ENCODE measurements around the gene ACTG1. TPM values are rescaled to one million over a fixed set of nuclear protein-coding genes. Genes with fewer than 3 reads are reported as not detected.
A peak's percentile ranks its signal among the peaks of the same experiment; 100 is the strongest.

Gene ACTG1
- total and polyA plus RNA-seq, 9 of the 15 experiments (the other 6 are each of a cell fraction or from before 2014, with no cell fraction given) = 224 to 1,775 (median 568) TPM

DNA sequence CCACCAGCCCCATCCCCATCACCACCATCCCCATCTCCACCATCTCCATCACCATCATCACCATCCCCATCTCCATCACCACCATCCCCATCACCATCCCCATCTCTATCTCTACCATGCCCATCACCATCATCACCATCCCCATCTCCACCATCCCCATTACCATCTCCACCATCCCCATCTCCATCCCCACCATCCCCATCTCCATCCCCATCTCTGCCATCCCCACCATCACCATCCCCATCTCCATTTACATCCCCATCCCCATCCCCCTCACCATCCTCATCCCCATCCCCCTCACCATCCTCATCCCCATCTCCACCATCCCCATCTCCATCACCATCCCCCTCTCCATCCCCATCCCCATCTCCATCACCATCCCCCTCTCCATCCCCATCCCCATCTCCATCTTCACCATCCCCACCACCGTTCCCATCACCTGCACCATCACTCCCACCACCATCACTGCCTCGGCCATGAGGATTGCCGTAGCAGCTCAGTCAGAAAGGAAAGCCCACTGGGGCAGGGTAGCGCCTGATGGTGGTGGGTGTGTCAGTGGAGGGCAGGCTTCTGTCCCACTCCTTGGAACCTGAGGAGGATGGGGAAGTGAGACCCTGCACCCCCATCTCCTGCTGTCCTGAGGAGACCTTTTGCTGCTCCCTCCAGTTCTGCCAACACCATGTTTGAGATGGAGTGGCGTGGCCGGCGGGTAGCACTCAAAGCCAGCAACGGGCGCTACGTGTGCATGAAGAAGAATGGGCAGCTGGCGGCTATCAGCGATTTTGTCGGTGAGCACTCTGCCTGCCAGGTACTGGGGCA, 23.1 kb upstream of the ACTG1 start:
- BruUV-seq (replicated peaks) = no TSS peak
- Histone ChIP-seq H3K27ac (ENCODE audit: extremely low read depth, low read depth, low read length) (no peak overlapping the region), H3K9me1 (ENCODE audit: control insufficient read depth, insufficient read depth, low read length) (peaks cover 4% of the 10 kb centered on the region), H3K27me3 (ENCODE audit: control insufficient read depth in 2 of 2, insufficient read depth in 2 of 2, low read length in 2 of 2) (no peaks in the 10 kb centered on the region), H3K4me2 (ENCODE audit: insufficient read depth, low read length) (no peak overlapping the region), H3K79me2 (ENCODE audit: control insufficient read depth, insufficient read depth, low read length) (no peaks in the 10 kb centered on the region), H3K4me1 (replicated peaks in 1 of 2; ENCODE audit: control insufficient read depth in 2 of 2, insufficient read depth in 2 of 2, low read length in 2 of 2) (peaks cover 0 to 57% of the 10 kb centered on the region in 2 experiments; a peak in 2 of 5 replicates), H4K20me1 (replicated peaks; ENCODE audit: control insufficient read depth, insufficient read depth, low read length) (peaks cover 13% of the 10 kb centered on the region; the same call in 1 of the 2 replicates), H3K9ac (ENCODE audit: insufficient read depth in 1 of 2, low read depth in 2 of 2, low read length in 2 of 2) (peak overlapping the region in 1 of 2 experiments; percentile 5; a peak in 1 of 4 replicates), H3K9me3 (replicated peaks; ENCODE audit: control insufficient read depth, insufficient read depth, low read depth, low read length) (0 out of 2 replicates have a peak, but pooled peaks cover 2% of the 10 kb centered on the region), H3K4me3 (no peak overlapping the region), H3K36me3 (ENCODE audit: control insufficient read depth, insufficient read depth, low read length) (peaks cover 23% of the 10 kb centered on the region; the same call in 1 of the 3 replicates), H2AFZ (ENCODE audit: low read depth, low read length) (no peak overlapping the region)
- ChIA-PET POLR2A (interaction anchor here (1.0 to 4.0 kb wide), 4 partner anchors 16 to 51 kb away, joined by 3 to 26 read pairs (median 4); partner anchors contain the start of gene FAAP100), CTCF (ENCODE audit: low intra/inter-chr PET ratio) (no interaction called here)
- DNase-seq (ENCODE audit: extremely low read depth in 1 of 4, low spot score in 3 of 4) (no peak), ATAC-seq (no peak), FAIRE-seq (no peak)
- intact Hi-C loops (cut with micrococcal nuclease) (no loop called here), in situ Hi-C loops (cut with MboI) (no loop called here)
- WGBS (ENCODE audit: insufficient coverage, low coverage, missing lambda C conversion rate) = 48% methylated on average over 13 of the region's 13 CpGs
- TF ChIP-seq POLR2G (IDR thresholded peaks at IDR 0.05; ENCODE audit: low read depth, low read length) (peak; percentile 36; the same call in 1 of the 2 replicates), POLR2A (conservative IDR thresholded peaks at IDR 0.05) (peak; percentile 61; the same call in 1 of the 2 replicates), HDAC1 (IDR thresholded peaks at IDR 0.05) (peak in 1 of 2 experiments; percentile 48; a peak in 1 of 4 replicates), CEBPG (CRISPR knock-in tag; IDR thresholded peaks at IDR 0.05) (no peak), CEBPG (tag; conservative IDR thresholded peaks at IDR 0.05 in 1 of 2, IDR thresholded peaks at IDR 0.05 in 1 of 2) (no peak), FOXK2 (conservative IDR thresholded peaks at IDR 0.05 in 1 of 2, IDR thresholded peaks at IDR 0.05 in 1 of 2; ENCODE audit: low read depth in 2 of 2) (no peak), MTA3 (IDR thresholded peaks at IDR 0.05; ENCODE audit: borderline replicate concordance) (no peak), HNRNPK (IDR thresholded peaks at IDR 0.05; ENCODE audit: low read depth, low read length, poor library complexity, severe bottlenecking) (peak; percentile 54), KDM1A (IDR thresholded peaks at IDR 0.05) (peak; percentile 83 to 84), NFIX (CRISPR knock-in tag; IDR thresholded peaks at IDR 0.05; ENCODE audit: low read depth) (no peak), RCOR1 (IDR thresholded peaks at IDR 0.05; ENCODE audit: borderline replicate concordance in 1 of 2, low read depth in 2 of 2, low read length in 2 of 2) (peak; percentile 13 to 39; a peak in 2 of 4 replicates), RBM22 (IDR thresholded peaks at IDR 0.05; ENCODE audit: low read depth, low read length, poor library complexity, severe bottlenecking) (peak; percentile 24), SUPT5H (IDR thresholded peaks at IDR 0.05) (peak; percentile 59), SREBF1 (IDR thresholded peaks at IDR 0.05; ENCODE audit: borderline replicate concordance, low read depth, low read length) (no peak)
- TF ChIP-seq, protein P1, sequence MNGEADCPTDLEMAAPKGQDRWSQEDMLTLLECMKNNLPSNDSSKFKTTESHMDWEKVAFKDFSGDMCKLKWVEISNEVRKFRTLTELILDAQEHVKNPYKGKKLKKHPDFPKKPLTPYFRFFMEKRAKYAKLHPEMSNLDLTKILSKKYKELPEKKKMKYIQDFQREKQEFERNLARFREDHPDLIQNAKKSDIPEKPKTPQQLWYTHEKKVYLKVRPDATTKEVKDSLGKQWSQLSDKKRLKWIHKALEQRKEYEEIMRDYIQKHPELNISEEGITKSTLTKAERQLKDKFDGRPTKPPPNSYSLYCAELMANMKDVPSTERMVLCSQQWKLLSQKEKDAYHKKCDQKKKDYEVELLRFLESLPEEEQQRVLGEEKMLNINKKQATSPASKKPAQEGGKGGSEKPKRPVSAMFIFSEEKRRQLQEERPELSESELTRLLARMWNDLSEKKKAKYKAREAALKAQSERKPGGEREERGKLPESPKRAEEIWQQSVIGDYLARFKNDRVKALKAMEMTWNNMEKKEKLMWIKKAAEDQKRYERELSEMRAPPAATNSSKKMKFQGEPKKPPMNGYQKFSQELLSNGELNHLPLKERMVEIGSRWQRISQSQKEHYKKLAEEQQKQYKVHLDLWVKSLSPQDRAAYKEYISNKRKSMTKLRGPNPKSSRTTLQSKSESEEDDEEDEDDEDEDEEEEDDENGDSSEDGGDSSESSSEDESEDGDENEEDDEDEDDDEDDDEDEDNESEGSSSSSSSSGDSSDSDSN (IDR thresholded peaks at IDR 0.05; ENCODE audit: borderline replicate concordance in 1 of 2, low read depth in 2 of 2, low read length in 2 of 2) = no peak

All from K562 (cell line).